K562 (cell line): ENCODE data around the gene COL25A1. TPM values are rescaled to one million over a fixed set of nuclear protein-coding genes. Genes with fewer than 3 reads are reported as not detected.

Experiments
- ELK1 ChIP-seq: sonication (generic); formaldehyde crosslinking; IDR thresholded peaks from 2 replicates; pipeline ENCODE4 v1.8.1; 2022; ENCODE audit warnings: missing genetic modification reagents
- FOSL1 ChIP-seq: fragments of 200-800 bp; sonication (Bioruptor generic); conservative IDR thresholded peaks from 2 replicates; pipeline ENCODE4 v1.6.1; 2016; ENCODE audit warnings: missing genetic modification characterization, missing compliant biosample characterization
- FOXA1 ChIP-seq: fragments of 450-650 bp; IDR thresholded peaks from 2 replicates; pipeline ENCODE4 v1.6.1; 2016; ENCODE audit warnings: mild to moderate bottlenecking, borderline replicate concordance
- HDAC3 ChIP-seq: fragments of 450-650 bp; IDR thresholded peaks from 2 replicates; pipeline ENCODE4 v1.6.1; 2018; ENCODE audit warnings: borderline replicate concordance, mild to moderate bottlenecking, moderate library complexity; ENCODE audit not compliant: partially characterized antibody
- HNRNPH1 ChIP-seq: fragments of 200-400 bp; formaldehyde crosslinking; optimal IDR thresholded peaks from 2 replicates; pipeline ENCODE3; 2017; ENCODE audit warnings: low read depth, mild to moderate bottlenecking, low read length, moderate library complexity
- ILF3 ChIP-seq: fragments of 450-650 bp; IDR thresholded peaks from 2 replicates; pipeline ENCODE4 v1.6.1; 2018; ENCODE audit warnings: antibody characterized with exemption, mild to moderate bottlenecking, moderate library complexity, borderline replicate concordance
- KHSRP ChIP-seq: fragments of 450-650 bp; IDR thresholded peaks from 2 replicates; pipeline ENCODE4 v1.6.1; 2017
- NONO ChIP-seq, 2 experiments: fragments of 200-400 bp in 1 of 2; fragments of 450-650 bp in 1 of 2; formaldehyde crosslinking in 1 of 2; IDR thresholded peaks; 2 replicates each; pipeline ENCODE4 v1.6.1; 2017; ENCODE audit warnings: low read depth in 2 of 2, mild to moderate bottlenecking in 2 of 2, moderate library complexity in 2 of 2, low read length in 1 of 2
- SMARCA4 ChIP-seq: fragments of 450-650 bp; IDR thresholded peaks from 2 replicates; pipeline ENCODE4 v1.6.1; 2016
- SMARCC2 ChIP-seq: fragments of 450-650 bp; IDR thresholded peaks from 2 replicates; pipeline ENCODE4 v1.6.1; 2017; ENCODE audit warnings: antibody characterized with exemption, moderate library complexity, mild to moderate bottlenecking, low read depth
- SRSF3 ChIP-seq: fragments of 200-400 bp; formaldehyde crosslinking; IDR thresholded peaks from 2 replicates; pipeline ENCODE4 v1.6.1; 2016; ENCODE audit warnings: mild to moderate bottlenecking, low read length, moderate library complexity; ENCODE audit not compliant: insufficient read depth
- ZBED1 ChIP-seq: IDR thresholded peaks from 2 replicates; pipeline ENCODE4 v1.6.1; 2014
- ZNF212 ChIP-seq: fragments of 450-650 bp; formaldehyde crosslinking; IDR thresholded peaks from 2 replicates; pipeline ENCODE4 v1.4.0; 2020; ENCODE audit warnings: mild to moderate bottlenecking
- ZNF318 ChIP-seq, 2 experiments: fragments of 450-650 bp; IDR thresholded peaks; 2 replicates each; pipeline ENCODE4 v1.6.1; 2016; ENCODE audit warnings: mild to moderate bottlenecking in 2 of 2, borderline replicate concordance in 1 of 2, low read depth in 1 of 2, moderate library complexity in 1 of 2
- ZNF384 ChIP-seq: IDR thresholded peaks from 2 replicates; pipeline ENCODE4 v1.6.1; 2012; ENCODE audit warnings: low read depth, low read length, improper control_type of control experiment
- ZNF395 ChIP-seq: fragments of 200-800 bp; sonication (Bioruptor generic); IDR thresholded peaks from 2 replicates; pipeline ENCODE4 v1.6.1; 2017; ENCODE audit warnings: missing genetic modification characterization, missing compliant biosample characterization
- ZNF740 ChIP-seq, 3 experiments: fragments of 200-800 bp in 1 of 3; sonication (Bioruptor generic) in 1 of 3; sonication (generic) in 1 of 3; formaldehyde crosslinking in 1 of 3; IDR thresholded peaks; 2 replicates each; pipeline versions ENCODE4 v1.6.1 to v1.8.0; 2016 to 2022; ENCODE audit warnings: mild to moderate bottlenecking in 2 of 3, missing compliant biosample characterization in 2 of 3, missing genetic modification characterization in 2 of 3, missing genetic modification reagents in 1 of 3
- polyA plus RNA-seq, 8 experiments: library from polyadenylated mRNA; depleted of rRNA in 4 of 8; stranded (reverse) in 5 of 8; unstranded in 3 of 8; fragments of >200 nt; fragmentation: Nextera tagmentation in 2 of 8; fragmentation: Illumina TruSeq in 1 of 8; extraction: Ambion mirVana in 2 of 8; extraction: Trizol in 1 of 8; gene quantifications; 2 replicates each; pipeline versions ENCODE4 v1.2.1 to v1.2.3, GENCODE V29; 2011 to 2014; ENCODE audit warnings: inconsistent platforms in 1 of 8, missing spikeins in 1 of 8
- total RNA-seq, 7 experiments: library from RNA; depleted of rRNA in 6 of 7; stranded (reverse); fragments of >200 nt in 6 of 7; fragmentation: Illumina TruSeq in 2 of 7; extraction: Trizol in 2 of 7; gene quantifications; 2 replicates each; pipeline versions ENCODE4 v1.2.1 to v1.2.3, GENCODE V29; 2011 to 2021; ENCODE audit warnings: low replicate concordance in 1 of 7

The COL25A1 gene
- total and polyA plus RNA-seq, 9 of the 15 experiments (the other 6 are each of a cell fraction or from before 2014, with no cell fraction given), result 0.03 to 0.62 (median 0.27) TPM

GRCh38 chr4:108954880-108955279 lies 347.6 kb downstream of the COL25A1 start (continued):
- TF ChIP-seq ZNF384, result peak; percentile 57; the same call in 1 of the 2 replicates
- TF ChIP-seq HDAC3, result peak; percentile 25
- no peak for TF ChIP-seq ILF3
- peak; percentile 77 for TF ChIP-seq SMARCA4
- TF ChIP-seq SRSF3, result no peak
- no peak for TF ChIP-seq ZNF318 (IDR thresholded peaks at IDR 0.05; ENCODE audit: borderline replicate concordance in 1 of 2, low read depth in 1 of 2)
- TF ChIP-seq ZNF212 (CRISPR knock-in tag), result no peak
- TF ChIP-seq ZNF740 (CRISPR knock-in tag; IDR thresholded peaks at IDR 0.05), result no peak
- no peak for TF ChIP-seq ZNF740 (tag; IDR thresholded peaks at IDR 0.05)
- peak; percentile 61; the same call in 1 of the 2 replicates for TF ChIP-seq SMARCC2
- TF ChIP-seq FOSL1 (tag), result peak; percentile 86
- TF ChIP-seq ELK1 (CRISPR knock-in tag), result no peak
- no peak for TF ChIP-seq KHSRP
- TF ChIP-seq NONO (IDR thresholded peaks at IDR 0.05; ENCODE audit: low read depth in 2 of 2, low read length in 1 of 2), result no peak
- TF ChIP-seq ZNF395 (CRISPR knock-in tag), result no peak
- TF ChIP-seq ZBED1, result no peak
- no peak for TF ChIP-seq HNRNPH1
- TF ChIP-seq FOXA1, result no peak
